GM12878 (cell line): ENCODE data around the gene OPCML. TPM values are rescaled to one million over a fixed set of nuclear protein-coding genes. Genes with fewer than 3 reads are reported as not detected.

Experiments
- ATAC-seq: fragments of 200-7000 bp; cut with Tn5 transposase; 3 replicates; pipeline ENCODE4 v1.9.1; 2020; ENCODE audit warnings: mild to moderate bottlenecking, moderate library complexity
- BruUV-seq: library from RNA; stranded (reverse); fragments of 400-500 nt; replicated peaks from 2 replicates; lab custom pipeline; 2021; lab: Mats Ljungman, UMichigan
- CTCF ChIA-PET: fragments of 300-600 bp; sonication (Branson Sonifier 250); formaldehyde crosslinking; extraction: SDS; loops from one replicate; lab custom pipeline; 2021; ENCODE audit warnings: inconsistent platforms; lab: Yijun Ruan, JAX
- POLR2A ChIA-PET: fragments of 350-600 bp; formaldehyde crosslinking; extraction: SDS; loops from one replicate; lab custom pipeline; 2021; ENCODE audit warnings: inconsistent platforms; lab: Charles Lee
- RAD21 ChIA-PET: fragments of 300-600 bp; sonication (Branson Sonifier 250); formaldehyde crosslinking; loops from one replicate; lab custom pipeline; 2023; ENCODE audit warnings: antibody characterized with exemption; ENCODE audit not compliant: unreplicated experiment; lab: Charles Lee
- SMC1A ChIA-PET: fragments of 300-600 bp; sonication (Branson Sonifier 250); formaldehyde crosslinking; loops from one replicate; lab custom pipeline; 2023; ENCODE audit not compliant: unreplicated experiment, uncharacterized antibody; lab: Charles Lee
- DNase-seq: peaks from one replicate; pipeline ENCODE4 v3.0.0-alpha.2; 2011; ENCODE audit warnings: low read depth, low spot score
- FAIRE-seq: peaks from 3 replicates; lab custom pipeline; 2011; peaks lifted over from hg19 to GRCh38; lab: Jason Lieb, UNC
- H2AFZ ChIP-seq: 2 replicates; pipeline ENCODE4 v1.6.0; 2011; ENCODE audit warnings: low read depth, low read length, control low read depth; ENCODE audit not compliant: control insufficient read depth
- H3K27ac ChIP-seq: 2 replicates; pipeline ENCODE4 v1.5.1; 2011; ENCODE audit warnings: control low read depth; ENCODE audit not compliant: control insufficient read depth, insufficient read depth
- H3K27me3 ChIP-seq, 2 experiments: replicated peaks in 1 of 2; 2 replicates each; pipeline versions ENCODE4 v1.6.0 to v1.6.1; 2011; ENCODE audit warnings: low read length in 1 of 2; ENCODE audit not compliant: control insufficient read depth in 2 of 2, insufficient read depth in 2 of 2
- H3K36me3 ChIP-seq, 2 experiments: 2 replicates each; pipeline ENCODE4 v1.5.1; 2011; ENCODE audit warnings: low read length in 1 of 2; ENCODE audit not compliant: control insufficient read depth in 2 of 2, insufficient read depth in 2 of 2
- H3K4me1 ChIP-seq: 2 replicates; pipeline ENCODE4 v1.6.1; 2011; ENCODE audit warnings: mild to moderate bottlenecking, low read length, moderate library complexity, mixed read lengths; ENCODE audit not compliant: control insufficient read depth, insufficient read depth
- H3K4me2 ChIP-seq: 2 replicates; pipeline ENCODE4 v1.6.0; 2011; ENCODE audit warnings: control low read depth; ENCODE audit not compliant: control insufficient read depth, insufficient read depth
- H3K4me3 ChIP-seq: fragments of 200-600 bp; sonication (generic); 2 replicates; pipeline ENCODE4 v1.5.1; 2016
- H3K79me2 ChIP-seq: 2 replicates; pipeline ENCODE4 v1.6.0; 2011; ENCODE audit warnings: low read length; ENCODE audit not compliant: control insufficient read depth, insufficient read depth
- H3K9ac ChIP-seq: 2 replicates; pipeline ENCODE4 v1.8.0; 2011; ENCODE audit warnings: low read length, control low read depth, mixed read lengths; ENCODE audit not compliant: control insufficient read depth, insufficient read depth
- H3K9me3 ChIP-seq: replicated peaks from 3 replicates; pipeline ENCODE4 v1.5.1; 2011; ENCODE audit warnings: mild to moderate bottlenecking, low read length; ENCODE audit not compliant: control insufficient read depth, insufficient read depth
- H4K20me1 ChIP-seq: 2 replicates; pipeline ENCODE4 v1.6.0; 2011; ENCODE audit not compliant: control insufficient read depth, insufficient read depth
- CBX5 ChIP-seq: sonication (generic); IDR thresholded peaks from 2 replicates; pipeline ENCODE4 v1.6.1; 2016; ENCODE audit warnings: low read depth, moderate library complexity, mild to moderate bottlenecking, inconsistent platforms
- CHD1 ChIP-seq: IDR thresholded peaks from 2 replicates; pipeline ENCODE4 v1.6.1; 2012; ENCODE audit warnings: low read depth, low read length, improper control_type of control experiment
- ESRRA ChIP-seq: IDR thresholded peaks from 2 replicates; pipeline ENCODE4 v1.6.1; 2012; ENCODE audit warnings: mild to moderate bottlenecking, low read length, improper control_type of control experiment
- GATAD2B ChIP-seq: fragments of 450-650 bp; conservative IDR thresholded peaks from 2 replicates; pipeline ENCODE4 v1.6.1; 2017; ENCODE audit warnings: low read depth, mild to moderate bottlenecking, moderate library complexity
- HDAC6 ChIP-seq: fragments of 200-600 bp; sonication (generic); IDR thresholded peaks from one replicate; pipeline ENCODE4 v1.8.0; 2017; ENCODE audit warnings: antibody characterized with exemption; ENCODE audit not compliant: unreplicated experiment
- TCF3 ChIP-seq: IDR thresholded peaks from 2 replicates; pipeline ENCODE4 v1.6.1; 2012; ENCODE audit warnings: low read depth, mild to moderate bottlenecking, low read length, borderline replicate concordance; ENCODE audit not compliant: insufficient read depth
- YBX1 ChIP-seq: fragments of 450-650 bp; IDR thresholded peaks from 2 replicates; pipeline ENCODE4 v1.6.1; 2016; ENCODE audit warnings: antibody characterized with exemption
- WGBS: methylation state at CpG from one replicate; pipeline ENCODE4 v1.1.6; 2016; ENCODE audit warnings: low lambda C conversion rate; ENCODE audit not compliant: insufficient replicate concordance, insufficient coverage; ENCODE audit errors: missing lambda C conversion rate; 5-methylcytosine and 5-hydroxymethylcytosine counted together
- in situ Hi-C: fragments of 300-500 bp; cut with MboI; formaldehyde crosslinking; loops from 9 replicates; pipeline ENCODE4 v1.14.3; 2018; ENCODE audit warnings: mixed read lengths
- intact Hi-C: fragments of 100-400 bp; cut with micrococcal nuclease; formaldehyde crosslinking; loops from one replicate; pipeline ENCODE4 v1.14.2; 2022; ENCODE audit not compliant: unreplicated experiment
- polyA plus RNA-seq, 11 experiments: library from polyadenylated mRNA; depleted of rRNA in 4 of 11; unstranded in 6 of 11; stranded (reverse) in 5 of 11; fragments of >200 nt; fragmentation: Nextera tagmentation in 4 of 11; fragmentation: Illumina TruSeq in 1 of 11; extraction: Ambion mirVana in 4 of 11; extraction: Trizol in 1 of 11; gene quantifications; 1 replicate in 1 of 11; 2 replicates in 10 of 11; pipeline versions ENCODE4 v1.2.1 to v1.2.3, GENCODE V29; 2011 to 2016; ENCODE audit warnings: inconsistent platforms in 2 of 11, missing spikeins in 2 of 11, low read depth in 1 of 11
- total RNA-seq, 4 experiments: library from RNA; depleted of rRNA in 3 of 4; stranded (reverse); fragments of >200 nt in 3 of 4; fragmentation: Illumina TruSeq in 1 of 4; extraction: Trizol in 1 of 4; gene quantifications; 2 replicates each; pipeline versions ENCODE4 v1.2.1 to v1.2.3, GENCODE V29; 2013 to 2021
- TF ChIP-seq, protein P1 (sequence below): IDR thresholded peaks from 2 replicates; pipeline ENCODE4 v1.6.1; 2012; ENCODE audit warnings: improper control_type of control experiment, low read depth, low read length; ENCODE audit not compliant: insufficient replicate concordance

Gene OPCML
- total and polyA plus RNA-seq, 10 of the 15 experiments (the other 5 are each of a cell fraction or from before 2014, with no cell fraction given): 0.84 TPM; not detected in 9

- Histone ChIP-seq H3K4me3 (no peak overlapping the region), H3K27me3 (no peaks in the 10 kb centered on the region; a peak in 1 of 4 replicates), H3K4me2 (no peak overlapping the region), H3K9me3 (no peaks in the 10 kb centered on the region; the same call in 2 of the 3 replicates), H3K4me1 (no peaks in the 10 kb centered on the region), H3K27ac (no peak overlapping the region), H2AFZ (no peak overlapping the region), H4K20me1 (no peaks in the 10 kb centered on the region), H3K36me3 (no peaks in the 10 kb centered on the region), H3K79me2 (no peaks in the 10 kb centered on the region), H3K9ac (no peak overlapping the region)
- 10% methylated on average over 3 of the region's 3 CpGs for WGBS
- ChIA-PET POLR2A (no interaction called here), SMC1A (no interaction called here), CTCF (no interaction called here), RAD21 (no interaction called here)
- ATAC-seq (no peak), FAIRE-seq (no peak), DNase-seq (no peak)
- no TSS peak for BruUV-seq
- TF ChIP-seq CHD1 (no peak), GATAD2B (no peak), CBX5 (no peak)
- intact Hi-C loops (no loop called here), in situ Hi-C loops (no loop called here)
These were observed 231.6 kb downstream of the OPCML start for GRCh38 chr11:133300666-133301065.

- ChIA-PET SMC1A (interaction anchor here (0.6 to 0.7 kb wide), 3 partner anchors 116 to 316 kb away, joined by 3 read pairs; no protein-coding TSS in a partner anchor), CTCF (interaction anchor here (1.4 kb wide), 1 partner anchor 157 kb away, joined by 5 read pairs; no protein-coding TSS in a partner anchor), RAD21 (no interaction called here), POLR2A (no interaction called here)
- H3K27ac ChIP-seq: no peak overlapping the region
- H3K9ac ChIP-seq: no peak overlapping the region
- H2AFZ ChIP-seq: no peak overlapping the region
- intact Hi-C loops (no loop called here), in situ Hi-C loops (no loop called here)
- no peak overlapping the region for H3K4me3 ChIP-seq
- no peaks in the 10 kb centered on the region for H3K79me2 ChIP-seq
- H4K20me1 ChIP-seq: no peaks in the 10 kb centered on the region
- no peak for ATAC-seq
- H3K4me2 ChIP-seq: no peak overlapping the region
- no peaks in the 10 kb centered on the region; a peak in 1 of 4 replicates for H3K27me3 ChIP-seq
- no peaks in the 10 kb centered on the region for H3K4me1 ChIP-seq
- no peaks in the 10 kb centered on the region for H3K36me3 ChIP-seq
- DNase-seq: no peak
- H3K9me3 ChIP-seq: no peaks in the 10 kb centered on the region
- WGBS: 27% methylated on average over 7 of the region's 7 CpGs
- no TSS peak for BruUV-seq
- no peak for FAIRE-seq
- TF ChIP-seq ESRRA (no peak), TCF3 (no peak), YBX1 (no peak), HDAC6 (no peak)
- TF ChIP-seq, protein P1, sequence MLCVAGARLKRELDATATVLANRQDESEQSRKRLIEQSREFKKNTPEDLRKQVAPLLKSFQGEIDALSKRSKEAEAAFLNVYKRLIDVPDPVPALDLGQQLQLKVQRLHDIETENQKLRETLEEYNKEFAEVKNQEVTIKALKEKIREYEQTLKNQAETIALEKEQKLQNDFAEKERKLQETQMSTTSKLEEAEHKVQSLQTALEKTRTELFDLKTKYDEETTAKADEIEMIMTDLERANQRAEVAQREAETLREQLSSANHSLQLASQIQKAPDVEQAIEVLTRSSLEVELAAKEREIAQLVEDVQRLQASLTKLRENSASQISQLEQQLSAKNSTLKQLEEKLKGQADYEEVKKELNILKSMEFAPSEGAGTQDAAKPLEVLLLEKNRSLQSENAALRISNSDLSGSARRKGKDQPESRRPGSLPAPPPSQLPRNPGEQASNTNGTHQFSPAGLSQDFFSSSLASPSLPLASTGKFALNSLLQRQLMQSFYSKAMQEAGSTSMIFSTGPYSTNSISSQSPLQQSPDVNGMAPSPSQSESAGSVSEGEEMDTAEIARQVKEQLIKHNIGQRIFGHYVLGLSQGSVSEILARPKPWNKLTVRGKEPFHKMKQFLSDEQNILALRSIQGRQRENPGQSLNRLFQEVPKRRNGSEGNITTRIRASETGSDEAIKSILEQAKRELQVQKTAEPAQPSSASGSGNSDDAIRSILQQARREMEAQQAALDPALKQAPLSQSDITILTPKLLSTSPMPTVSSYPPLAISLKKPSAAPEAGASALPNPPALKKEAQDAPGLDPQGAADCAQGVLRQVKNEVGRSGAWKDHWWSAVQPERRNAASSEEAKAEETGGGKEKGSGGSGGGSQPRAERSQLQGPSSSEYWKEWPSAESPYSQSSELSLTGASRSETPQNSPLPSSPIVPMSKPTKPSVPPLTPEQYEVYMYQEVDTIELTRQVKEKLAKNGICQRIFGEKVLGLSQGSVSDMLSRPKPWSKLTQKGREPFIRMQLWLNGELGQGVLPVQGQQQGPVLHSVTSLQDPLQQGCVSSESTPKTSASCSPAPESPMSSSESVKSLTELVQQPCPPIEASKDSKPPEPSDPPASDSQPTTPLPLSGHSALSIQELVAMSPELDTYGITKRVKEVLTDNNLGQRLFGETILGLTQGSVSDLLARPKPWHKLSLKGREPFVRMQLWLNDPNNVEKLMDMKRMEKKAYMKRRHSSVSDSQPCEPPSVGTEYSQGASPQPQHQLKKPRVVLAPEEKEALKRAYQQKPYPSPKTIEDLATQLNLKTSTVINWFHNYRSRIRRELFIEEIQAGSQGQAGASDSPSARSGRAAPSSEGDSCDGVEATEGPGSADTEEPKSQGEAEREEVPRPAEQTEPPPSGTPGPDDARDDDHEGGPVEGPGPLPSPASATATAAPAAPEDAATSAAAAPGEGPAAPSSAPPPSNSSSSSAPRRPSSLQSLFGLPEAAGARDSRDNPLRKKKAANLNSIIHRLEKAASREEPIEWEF: no peak
These were observed 240.5 kb downstream of the OPCML start for GRCh38 chr11:133291780-133292179.
